Osteocyte (in vitro differentiated cells): ENCODE results near the gene HSD11B1L. TPM values are rescaled to one million over a fixed set of nuclear protein-coding genes. Genes with fewer than 3 reads are reported as not detected.

Experiments
- DNase-seq: peaks from one replicate; pipeline ENCODE4 v3.0.0; 2021; ENCODE audit warnings: mixed read lengths; ENCODE audit not compliant: unreplicated experiment; ENCODE audit errors: extremely low spot score
- H3K27ac Mint-ChIP-seq: one replicate; pipeline ENCODE4 v1.8.0; 2021; ENCODE audit warnings: mild to moderate bottlenecking, mixed read lengths; ENCODE audit not compliant: unreplicated experiment
- H3K27me3 Mint-ChIP-seq: one replicate; pipeline ENCODE4 v1.8.0; 2021; ENCODE audit warnings: mixed read lengths; ENCODE audit not compliant: unreplicated experiment
- H3K36me3 Mint-ChIP-seq: one replicate; pipeline ENCODE4 v1.8.0; 2021; ENCODE audit warnings: mixed read lengths; ENCODE audit not compliant: unreplicated experiment
- H3K4me1 Mint-ChIP-seq: one replicate; pipeline ENCODE4 v1.8.0; 2021; ENCODE audit warnings: mixed read lengths; ENCODE audit not compliant: unreplicated experiment
- H3K4me3 Mint-ChIP-seq: one replicate; pipeline ENCODE4 v1.8.0; 2021; ENCODE audit warnings: mild to moderate bottlenecking, moderate library complexity, mixed read lengths; ENCODE audit not compliant: unreplicated experiment
- H3K9me3 Mint-ChIP-seq: one replicate; pipeline ENCODE4 v1.8.0; 2021; ENCODE audit warnings: mixed read lengths; ENCODE audit not compliant: unreplicated experiment
- CTCF ChIP-seq: fragments of 200-600 bp; sonication (generic); IDR thresholded peaks from 2 replicates; pipeline ENCODE4 v1.5.0; 2021; ENCODE audit warnings: antibody characterized with exemption, mild to moderate bottlenecking, moderate library complexity
- total RNA-seq: library from RNA; stranded (reverse); gene quantifications from 2 replicates; pipeline ENCODE4 v1.2.1, GENCODE V29; 2021

Gene HSD11B1L
- total RNA-seq, 1 donor from 2014 or later: 10.7 TPM

GRCh38 chr19:5652261-5652660 is 28.6 kb upstream of the HSD11B1L start:
- no peaks in the 10 kb centered on the region for H3K27me3 Mint-ChIP-seq
- no peaks in the 10 kb centered on the region for H3K4me1 Mint-ChIP-seq
- no peak for DNase-seq
- H3K4me3 Mint-ChIP-seq: no peak overlapping the region
- H3K9me3 Mint-ChIP-seq: no peaks in the 10 kb centered on the region
- H3K27ac Mint-ChIP-seq: no peak overlapping the region
- TF ChIP-seq CTCF: no peak
- H3K36me3 Mint-ChIP-seq: peaks cover 53% of the 10 kb centered on the region

- H3K4me3 Mint-ChIP-seq: no peak overlapping the region
- no peaks in the 10 kb centered on the region for H3K27me3 Mint-ChIP-seq
- H3K4me1 Mint-ChIP-seq: no peaks in the 10 kb centered on the region
- peaks cover 46% of the 10 kb centered on the region for H3K36me3 Mint-ChIP-seq
- no peak for DNase-seq
- H3K27ac Mint-ChIP-seq: no peak overlapping the region
- no peak for TF ChIP-seq CTCF
- H3K9me3 Mint-ChIP-seq: no peaks in the 10 kb centered on the region
Observed at GRCh38 chr19:5654931-5655330, 25.9 kb upstream of the HSD11B1L start.

GRCh38 chr19:5655412-5655811 is 25.4 kb upstream of the HSD11B1L start:
- no peak for DNase-seq
- Mint-ChIP-seq H3K36me3 (peaks cover 45% of the 10 kb centered on the region), H3K27ac (no peak overlapping the region), H3K4me3 (no peak overlapping the region), H3K9me3 (no peaks in the 10 kb centered on the region), H3K4me1 (no peaks in the 10 kb centered on the region), H3K27me3 (no peaks in the 10 kb centered on the region)
- no peak for TF ChIP-seq CTCF

- Mint-ChIP-seq H3K4me1 (no peaks in the 10 kb centered on the region), H3K9me3 (no peaks in the 10 kb centered on the region), H3K27ac (no peak overlapping the region), H3K27me3 (no peaks in the 10 kb centered on the region), H3K36me3 (peaks cover 39% of the 10 kb centered on the region), H3K4me3 (no peak overlapping the region)
- no peak for DNase-seq
- no peak for TF ChIP-seq CTCF
Observed at GRCh38 chr19:5661483-5661882, 19.3 kb upstream of the HSD11B1L start.

- Mint-ChIP-seq H3K4me1 (no peaks in the 10 kb centered on the region), H3K9me3 (no peaks in the 10 kb centered on the region), H3K27me3 (no peaks in the 10 kb centered on the region), H3K4me3 (no peak overlapping the region), H3K36me3 (peaks cover 41% of the 10 kb centered on the region), H3K27ac (no peak overlapping the region)
- DNase-seq: no peak
- no peak for TF ChIP-seq CTCF
Observed at GRCh38 chr19:5663904-5664303, 16.9 kb upstream of the HSD11B1L start.
